Lung (tissue), 12 donors: ENCODE results near the gene SBF2. TPM values are rescaled to one million over a fixed set of nuclear protein-coding genes. Genes with fewer than 3 reads are reported as not detected.

ENCODE experiments used
- ATAC-seq: fragments of 200-7000 bp; cut with Tn5 transposase; one replicate; pipeline ENCODE4 v1.9.1; 2020; ENCODE audit warnings: moderate number of reproducible peaks; ENCODE audit not compliant: insufficient read depth, low FRiP score
- DNase-seq, 3 donors: peaks; one replicate each; pipeline ENCODE4 v3.0.0-alpha.2; 2013 to 2017
- H3K27ac ChIP-seq, 2 donors: one replicate each; pipeline ENCODE4 v1.5.1; 2013; ENCODE audit warnings: mild to moderate bottlenecking in 2 of 2, moderate library complexity in 2 of 2, control low read depth in 1 of 2, inconsistent platforms in 1 of 2, low read depth in 1 of 2, low read length in 1 of 2
- H3K27me3 ChIP-seq, 3 donors: one replicate each; pipeline ENCODE4 v1.5.1; 2013; ENCODE audit warnings: low read length in 2 of 3; ENCODE audit not compliant: control insufficient read depth in 3 of 3, insufficient read depth in 3 of 3
- H3K36me3 ChIP-seq, 4 donors: one replicate each; pipeline ENCODE4 v1.5.1; 2013; ENCODE audit warnings: low read length in 4 of 4, mild to moderate bottlenecking in 1 of 4, moderate library complexity in 1 of 4; ENCODE audit not compliant: control insufficient read depth in 4 of 4, insufficient read depth in 4 of 4
- H3K4me1 ChIP-seq, 5 donors: one replicate each; pipeline ENCODE4 v1.5.1; 2013; ENCODE audit warnings: low read length in 5 of 5, mild to moderate bottlenecking in 2 of 5, moderate library complexity in 1 of 5; ENCODE audit not compliant: control insufficient read depth in 5 of 5, insufficient read depth in 5 of 5
- H3K4me3 ChIP-seq: one replicate; pipeline ENCODE4 v1.5.1; 2013; ENCODE audit warnings: mild to moderate bottlenecking, control low read depth, moderate library complexity
- H3K9ac ChIP-seq, 2 donors: one replicate each; pipeline ENCODE4 v1.5.1; 2013; ENCODE audit warnings: low read length in 2 of 2, control low read depth in 1 of 2; ENCODE audit not compliant: insufficient read depth in 1 of 2
- H3K9me3 ChIP-seq, 4 donors: one replicate each; pipeline ENCODE4 v1.5.1; 2013; ENCODE audit warnings: low read length in 3 of 4, mild to moderate bottlenecking in 1 of 4, moderate library complexity in 1 of 4; ENCODE audit not compliant: control insufficient read depth in 4 of 4, insufficient read depth in 3 of 4
- WGBS, 2 donors: extraction: QIAGEN DNeasy Blood & Tissue Kit; methylation state at CpG; one replicate each; pipeline ENCODE4 v1.1.7; 2013; 5-methylcytosine and 5-hydroxymethylcytosine counted together
- polyA plus RNA-seq, 2 donors: library from polyadenylated mRNA; stranded (reverse); fragments of 200-250 nt; gene quantifications; one replicate each; pipeline ENCODE4 v1.2.1, GENCODE V29; 2013
- total RNA-seq, 2 donors: library from RNA; depleted of rRNA in 1 of 2; stranded (reverse); fragments of >200 nt in 1 of 2; gene quantifications; one replicate each; pipeline ENCODE4 v1.2.1, GENCODE V29; 2014 to 2021
- TF ChIP-seq, protein P1 (sequence below): IDR thresholded peaks from 2 replicates; pipeline ENCODE4 v1.5.1; 2012; ENCODE audit warnings: mild to moderate bottlenecking; ENCODE audit errors: control extremely low read depth, extremely low read depth
- donor health status: control.
- donor health status: control.
- donor health status: Bipolar disorder and iron deficiency.
- donor health status: healthy.
- donor health status: DM: yes; HTN: yes; CAD: no.

SBF2 gene
- total and polyA plus RNA-seq, 4 donors: 4.4 to 104 (median 24.9) TPM

DNA sequence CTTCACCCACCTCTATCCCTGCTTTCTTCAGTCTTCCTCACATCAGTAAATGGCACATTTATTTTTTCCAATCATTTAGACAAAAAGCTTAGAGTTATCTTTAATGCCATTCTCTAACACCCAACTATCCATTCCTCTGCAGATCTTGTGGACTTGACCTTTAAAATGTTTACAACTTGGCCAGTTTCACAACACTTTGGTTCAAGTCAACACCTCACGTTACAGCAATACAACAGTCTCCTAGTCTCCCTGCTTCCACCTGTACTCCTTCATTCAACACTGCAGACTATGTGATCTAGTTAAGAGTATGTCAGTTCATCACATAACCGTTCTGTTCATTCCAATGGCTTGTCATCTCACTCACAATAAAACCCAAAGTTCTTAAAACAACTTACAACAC, 325.0 kb downstream of the SBF2 start:
- no peaks in the 10 kb centered on the region for H3K27me3 ChIP-seq
- H3K4me3 ChIP-seq: no peak overlapping the region
- peaks cover 0 to 6% (median 3%) of the 10 kb centered on the region in 4 donors for H3K36me3 ChIP-seq
- DNase-seq (no peak), ATAC-seq (no peak)
- no peaks in the 10 kb centered on the region for H3K4me1 ChIP-seq
- H3K9me3 ChIP-seq: no peaks in the 10 kb centered on the region
- WGBS, 2 donors: 79 to 81% methylated on average over 2 of the region's 2 CpGs
- TF ChIP-seq, protein P1, sequence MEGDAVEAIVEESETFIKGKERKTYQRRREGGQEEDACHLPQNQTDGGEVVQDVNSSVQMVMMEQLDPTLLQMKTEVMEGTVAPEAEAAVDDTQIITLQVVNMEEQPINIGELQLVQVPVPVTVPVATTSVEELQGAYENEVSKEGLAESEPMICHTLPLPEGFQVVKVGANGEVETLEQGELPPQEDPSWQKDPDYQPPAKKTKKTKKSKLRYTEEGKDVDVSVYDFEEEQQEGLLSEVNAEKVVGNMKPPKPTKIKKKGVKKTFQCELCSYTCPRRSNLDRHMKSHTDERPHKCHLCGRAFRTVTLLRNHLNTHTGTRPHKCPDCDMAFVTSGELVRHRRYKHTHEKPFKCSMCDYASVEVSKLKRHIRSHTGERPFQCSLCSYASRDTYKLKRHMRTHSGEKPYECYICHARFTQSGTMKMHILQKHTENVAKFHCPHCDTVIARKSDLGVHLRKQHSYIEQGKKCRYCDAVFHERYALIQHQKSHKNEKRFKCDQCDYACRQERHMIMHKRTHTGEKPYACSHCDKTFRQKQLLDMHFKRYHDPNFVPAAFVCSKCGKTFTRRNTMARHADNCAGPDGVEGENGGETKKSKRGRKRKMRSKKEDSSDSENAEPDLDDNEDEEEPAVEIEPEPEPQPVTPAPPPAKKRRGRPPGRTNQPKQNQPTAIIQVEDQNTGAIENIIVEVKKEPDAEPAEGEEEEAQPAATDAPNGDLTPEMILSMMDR: no peak
- H3K27ac ChIP-seq: no peak overlapping the region
- H3K9ac ChIP-seq: no peak overlapping the region

DNA sequence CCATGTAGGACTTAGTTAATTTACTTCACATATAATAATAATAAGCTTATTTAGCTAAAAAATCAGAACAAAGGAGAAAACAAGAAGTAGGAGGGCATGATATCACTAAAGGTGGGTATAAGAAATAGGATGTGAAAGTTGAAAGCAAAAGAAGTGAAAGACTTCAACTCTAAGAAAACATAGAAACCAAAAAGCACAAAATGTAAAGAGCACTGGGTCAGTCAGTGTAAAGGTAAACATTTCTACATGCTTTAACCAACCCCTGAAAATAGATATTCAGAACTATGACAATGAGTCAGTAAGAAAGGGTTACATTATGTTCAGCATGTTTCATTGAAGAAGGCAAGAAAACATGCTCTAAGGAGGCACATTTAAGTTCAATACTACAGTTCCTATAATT, 331.3 kb downstream of the SBF2 start:
- ATAC-seq: no peak
- Histone ChIP-seq H3K9ac (no peak overlapping the region), H3K36me3 (peaks cover 2 to 33% (median 5%) of the 10 kb centered on the region in 4 donors), H3K4me3 (no peak overlapping the region), H3K27ac (no peak overlapping the region), H3K9me3 (no peaks in the 10 kb centered on the region), H3K4me1 (no peaks in the 10 kb centered on the region), H3K27me3 (no peaks in the 10 kb centered on the region)
- TF ChIP-seq, protein P1: no peak
- DNase-seq: no peak

DNA sequence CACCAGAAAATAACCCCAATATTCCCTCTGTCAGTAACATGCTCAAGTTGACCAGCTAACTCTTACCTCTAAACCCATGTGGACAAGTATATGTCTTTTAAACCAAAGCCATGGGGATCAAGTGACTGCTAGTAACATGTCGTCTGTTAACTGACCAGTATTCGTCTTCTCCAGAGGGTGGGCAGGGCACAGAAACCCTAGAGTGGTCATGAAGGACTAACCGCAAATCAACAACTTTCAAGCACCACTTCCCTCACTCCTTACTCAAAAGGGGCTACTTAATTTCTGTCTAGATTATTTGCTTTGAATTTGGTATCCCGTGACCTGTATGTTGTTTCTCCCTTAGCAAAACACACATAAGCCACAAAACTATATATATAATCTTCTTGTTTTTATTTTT, 336.9 kb downstream of the SBF2 start:
- ATAC-seq: no peak
- Histone ChIP-seq H3K4me3 (no peak overlapping the region), H3K27me3 (no peaks in the 10 kb centered on the region)

More for the DNA sequence above, 336.9 kb downstream of the SBF2 start:
- Histone ChIP-seq H3K9ac (no peak overlapping the region), H3K27ac (no peak overlapping the region), H3K9me3 (no peaks in the 10 kb centered on the region), H3K36me3 (peaks cover 2 to 27% (median 6%) of the 10 kb centered on the region in 4 donors), H3K4me1 (peaks cover 0 to 4% (median 0%) of the 10 kb centered on the region in 5 donors)
- TF ChIP-seq, protein P1: no peak
- DNase-seq: no peak
- WGBS, 2 donors: 79 to 90% methylated on average over 4 of the region's 4 CpGs
